AG09309 (cell line): Measurements from ENCODE around the gene FCN1.

Source experiments
- DNase-seq: peaks from one replicate; pipeline ENCODE4 v3.0.0-alpha.2; 2010; ENCODE audit warnings: low read depth
- H3K4me3 ChIP-seq: 2 replicates; pipeline ENCODE4 v1.5.1; 2011; ENCODE audit warnings: mild to moderate bottlenecking, low read depth, low read length, moderate library complexity; ENCODE audit not compliant: control insufficient read depth
- CTCF ChIP-seq: IDR thresholded peaks from 2 replicates; pipeline ENCODE4 v1.5.1; 2011; ENCODE audit warnings: mild to moderate bottlenecking, low read depth, low read length, inconsistent platforms; ENCODE audit not compliant: insufficient read depth, control insufficient read depth; ENCODE audit errors: missing control alignments

The FCN1 gene

GRCh38 chr9:134917431-134918373 lies at the start of gene FCN1:
FCN1 (minus strand) TSS chr9:134917912; CDS start chr9:134917871, 41 bp downstream.
- no peak within 1 kb of the TSS for H3K4me3 ChIP-seq
- no peak for TF ChIP-seq CTCF
- DNase-seq: no peak

- no peak for TF ChIP-seq CTCF
- no peak overlapping the region for H3K4me3 ChIP-seq
- no peak for DNase-seq
These were observed 49.2 kb upstream of the FCN1 start for GRCh38 chr9:134966697-134967546.

GRCh38 chr9:134966270-134966669 lies 48.6 kb upstream of the FCN1 start:
- no peak overlapping the region for H3K4me3 ChIP-seq
- TF ChIP-seq CTCF: no peak
- no peak for DNase-seq

- DNase-seq: no peak
- no peak overlapping the region for H3K4me3 ChIP-seq
- TF ChIP-seq CTCF: no peak
These were observed 48.1 kb upstream of the FCN1 start for GRCh38 chr9:134965851-134966250.

GRCh38 chr9:134965411-134965810 lies 47.7 kb upstream of the FCN1 start:
- no peak for DNase-seq
- no peak overlapping the region for H3K4me3 ChIP-seq
- TF ChIP-seq CTCF: no peak

GRCh38 chr9:134964271-134965055 lies 46.8 kb upstream of the FCN1 start:
- H3K4me3 ChIP-seq: no peak overlapping the region
- TF ChIP-seq CTCF: no peak
- no peak for DNase-seq
